ENCODE results near the gene NID2.

The NID2 gene

DNA sequence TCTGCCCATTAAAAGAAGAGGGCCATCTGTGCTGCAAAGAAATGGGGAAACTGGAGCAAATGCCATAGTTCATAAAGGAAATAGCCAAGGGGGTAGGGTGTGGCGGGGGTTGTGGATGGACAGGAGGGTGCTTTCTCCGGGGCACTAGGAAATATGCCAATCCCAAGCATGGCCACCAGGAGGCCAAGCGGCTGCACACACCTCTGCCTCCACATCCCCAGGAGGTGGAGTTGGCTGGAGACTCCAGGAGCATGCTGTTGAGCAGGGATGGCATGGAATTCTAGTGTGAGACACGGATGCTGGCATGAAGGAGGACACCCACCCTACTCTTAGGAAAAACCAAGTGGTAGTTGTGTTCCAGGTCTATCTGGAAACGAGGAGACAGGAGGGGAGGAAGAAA lies 25.2 kb downstream of the NID2 start:
- Histone ChIP-seq H2AK5ac (ENCODE audit: low read length) (no peak overlapping the region), H4K12ac (ENCODE audit: low read depth, low read length) (no peak overlapping the region), H3K9me3 (ENCODE audit: insufficient read depth, low read depth, low read length) (peaks cover 2% of the 10 kb centered on the region), H3K36me3 (ENCODE audit: control insufficient read depth in 1 of 2, insufficient read depth in 2 of 2, low read length in 2 of 2) (peaks cover 0 to 1% of the 10 kb centered on the region in 2 experiments), H3K4me2 (ENCODE audit: low read length) (no peak overlapping the region), H2AFZ (ENCODE audit: insufficient read depth, low read length, poor library complexity) (no peak overlapping the region), H3K27me3 (ENCODE audit: insufficient read depth, low read length) (no peaks in the 10 kb centered on the region), H2BK5ac (ENCODE audit: low read depth, low read length, poor library complexity) (no peak overlapping the region), H3K27ac (ENCODE audit: low read depth, low read length) (no peak overlapping the region), H3K4me3 (ENCODE audit: low read depth, low read length) (no peak overlapping the region), H3K79me1 (ENCODE audit: low read length) (no peaks in the 10 kb centered on the region), H4K91ac (ENCODE audit: low read depth, low read length) (no peak overlapping the region), H3K9ac (ENCODE audit: low read length) (no peak overlapping the region), H2BK120ac (ENCODE audit: insufficient read depth, low read length, poor library complexity) (no peak overlapping the region), H2BK12ac (ENCODE audit: low read length) (no peak overlapping the region), H3K79me2 (ENCODE audit: control insufficient read depth, insufficient read depth, low read length, poor library complexity) (no peaks in the 10 kb centered on the region), H3K23ac (ENCODE audit: low read length) (no peak overlapping the region), H3K4ac (ENCODE audit: low read depth, low read length) (no peak overlapping the region), H4K8ac (ENCODE audit: low read depth, low read length) (no peak overlapping the region), H3K4me1 (ENCODE audit: control insufficient read depth in 1 of 2, insufficient read depth in 2 of 2, low read length in 2 of 2) (no peaks in the 10 kb centered on the region), H3K18ac (ENCODE audit: low read length) (no peak overlapping the region), H3K14ac (ENCODE audit: low read length) (no peak overlapping the region)
- peak; percentile 37 to 81 for DNase-seq
- WGBS (ENCODE audit: extremely low coverage, insufficient coverage, insufficient read length): no CpG with 5 or more reads among the region's 5 CpGs

DNA sequence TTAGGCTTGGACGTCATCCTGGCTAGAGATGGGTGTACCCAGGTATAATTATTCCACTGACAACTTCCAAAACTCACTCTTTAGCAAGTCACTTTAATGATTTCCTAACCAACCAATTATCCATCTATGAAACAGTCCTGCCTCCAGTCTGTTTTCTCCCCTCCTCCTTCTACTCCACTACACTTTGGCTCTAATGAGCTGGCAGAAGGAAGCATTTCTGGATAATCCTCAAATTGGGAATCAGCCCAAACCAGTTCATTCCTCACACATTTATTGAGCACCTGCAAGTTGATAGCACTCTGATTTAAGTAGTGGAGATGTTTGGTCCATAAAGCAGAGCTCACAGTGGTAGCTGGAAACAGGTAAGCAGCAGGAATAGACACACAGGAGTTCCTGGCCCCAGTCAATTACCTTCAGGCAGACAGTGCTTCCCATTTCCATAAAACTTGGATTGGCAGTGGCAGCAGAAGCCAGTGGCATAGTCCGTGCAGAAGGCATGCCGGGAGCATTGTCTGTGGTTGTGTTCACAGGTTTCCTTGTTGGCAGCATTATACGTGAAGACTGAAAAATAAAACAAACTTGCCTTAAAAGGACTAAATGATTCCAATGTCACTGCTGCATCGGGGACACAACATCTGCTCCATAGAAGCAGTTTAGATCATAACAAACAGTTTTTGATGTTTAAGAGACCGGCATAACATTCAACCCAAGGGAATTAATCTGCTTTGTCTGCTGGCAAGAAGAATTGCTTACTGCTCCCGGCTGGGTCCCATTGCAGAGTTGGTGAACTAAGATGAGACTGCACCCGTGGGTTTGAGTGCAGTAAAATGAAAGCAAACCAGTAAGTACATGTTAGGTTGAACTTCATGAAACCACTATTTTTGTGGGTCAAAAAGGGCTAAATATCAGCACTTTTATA lies 26.2 kb downstream of the NID2 start:
- H3K23ac ChIP-seq (ENCODE audit: low read length): no peak overlapping the region
- no peak overlapping the region for H4K12ac ChIP-seq (ENCODE audit: low read depth, low read length)
- peaks cover 2% of the 10 kb centered on the region for H3K9me3 ChIP-seq (ENCODE audit: insufficient read depth, low read depth, low read length)
- no peak overlapping the region for H2BK5ac ChIP-seq (ENCODE audit: low read depth, low read length, poor library complexity)
- DNase-seq: no peak
- H3K4me3 ChIP-seq (ENCODE audit: low read depth, low read length): no peak overlapping the region
- no peak overlapping the region for H3K14ac ChIP-seq (ENCODE audit: low read length)
- no peaks in the 10 kb centered on the region for H3K79me2 ChIP-seq (ENCODE audit: control insufficient read depth, insufficient read depth, low read length, poor library complexity)
- no peaks in the 10 kb centered on the region for H3K27me3 ChIP-seq (ENCODE audit: insufficient read depth, low read length)
- no peak overlapping the region for H3K4ac ChIP-seq (ENCODE audit: low read depth, low read length)
- H3K4me1 ChIP-seq (ENCODE audit: control insufficient read depth in 1 of 2, insufficient read depth in 2 of 2, low read length in 2 of 2): no peaks in the 10 kb centered on the region
- H2BK12ac ChIP-seq (ENCODE audit: low read length): no peak overlapping the region
- H3K27ac ChIP-seq (ENCODE audit: low read depth, low read length): no peak overlapping the region
- H4K91ac ChIP-seq (ENCODE audit: low read depth, low read length): no peak overlapping the region
- H3K18ac ChIP-seq (ENCODE audit: low read length): no peak overlapping the region
- H3K4me2 ChIP-seq (ENCODE audit: low read length): no peak overlapping the region
- peaks cover 0 to 1% of the 10 kb centered on the region in 2 experiments for H3K36me3 ChIP-seq (ENCODE audit: control insufficient read depth in 1 of 2, insufficient read depth in 2 of 2, low read length in 2 of 2)
- H3K79me1 ChIP-seq (ENCODE audit: low read length): no peaks in the 10 kb centered on the region
- no CpG with 5 or more reads among the region's 8 CpGs for WGBS (ENCODE audit: extremely low coverage, insufficient coverage, insufficient read length)
- H3K9ac ChIP-seq (ENCODE audit: low read length): no peak overlapping the region
- no peak overlapping the region for H2BK120ac ChIP-seq (ENCODE audit: insufficient read depth, low read length, poor library complexity)
- no peak overlapping the region for H4K8ac ChIP-seq (ENCODE audit: low read depth, low read length)
- H2AFZ ChIP-seq (ENCODE audit: insufficient read depth, low read length, poor library complexity): no peak overlapping the region
- H2AK5ac ChIP-seq (ENCODE audit: low read length): no peak overlapping the region

DNA sequence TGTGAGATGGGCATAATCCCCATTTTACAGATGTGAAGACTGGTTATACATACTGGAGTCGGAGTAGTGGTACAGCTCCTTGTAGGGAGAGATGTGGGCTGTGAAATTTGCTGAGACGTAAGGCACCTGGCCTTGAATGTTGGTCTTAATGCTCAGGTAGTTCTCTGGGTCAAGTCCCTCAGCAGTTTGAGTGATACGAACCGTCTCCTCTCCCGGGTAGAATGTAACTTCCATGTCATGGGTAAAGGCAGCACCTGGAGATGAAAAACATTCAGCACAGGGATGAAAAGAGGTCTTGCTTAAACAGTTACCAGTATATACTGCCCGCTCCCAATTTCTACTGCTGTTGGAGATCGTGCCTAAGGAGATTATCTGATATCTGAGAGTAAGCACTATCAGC lies 28.3 kb downstream of the NID2 start:
- Histone ChIP-seq H2BK12ac (ENCODE audit: low read length) (no peak overlapping the region), H4K8ac (ENCODE audit: low read depth, low read length) (no peak overlapping the region), H3K4me1 (ENCODE audit: control insufficient read depth in 1 of 2, insufficient read depth in 2 of 2, low read length in 2 of 2) (no peaks in the 10 kb centered on the region), H3K36me3 (ENCODE audit: control insufficient read depth in 1 of 2, insufficient read depth in 2 of 2, low read length in 2 of 2) (peaks cover 0 to 1% of the 10 kb centered on the region in 2 experiments), H4K12ac (ENCODE audit: low read depth, low read length) (no peak overlapping the region), H2BK5ac (ENCODE audit: low read depth, low read length, poor library complexity) (no peak overlapping the region), H3K4ac (ENCODE audit: low read depth, low read length) (no peak overlapping the region), H3K9ac (ENCODE audit: low read length) (no peak overlapping the region), H3K27me3 (ENCODE audit: insufficient read depth, low read length) (no peaks in the 10 kb centered on the region), H3K79me1 (ENCODE audit: low read length) (no peaks in the 10 kb centered on the region), H3K27ac (ENCODE audit: low read depth, low read length) (no peak overlapping the region), H3K4me3 (ENCODE audit: low read depth, low read length) (no peak overlapping the region), H3K18ac (ENCODE audit: low read length) (no peak overlapping the region), H2BK120ac (ENCODE audit: insufficient read depth, low read length, poor library complexity) (no peak overlapping the region), H3K79me2 (ENCODE audit: control insufficient read depth, insufficient read depth, low read length, poor library complexity) (no peaks in the 10 kb centered on the region), H3K23ac (ENCODE audit: low read length) (no peak overlapping the region), H4K91ac (ENCODE audit: low read depth, low read length) (no peak overlapping the region), H3K4me2 (ENCODE audit: low read length) (no peak overlapping the region), H3K14ac (ENCODE audit: low read length) (no peak overlapping the region), H3K9me3 (ENCODE audit: insufficient read depth, low read depth, low read length) (peaks cover 2% of the 10 kb centered on the region), H2AFZ (ENCODE audit: insufficient read depth, low read length, poor library complexity) (no peak overlapping the region), H2AK5ac (ENCODE audit: low read length) (no peak overlapping the region)
- DNase-seq: no peak
- WGBS (ENCODE audit: extremely low coverage, insufficient coverage, insufficient read length): no CpG with 5 or more reads among the region's 7 CpGs

DNA sequence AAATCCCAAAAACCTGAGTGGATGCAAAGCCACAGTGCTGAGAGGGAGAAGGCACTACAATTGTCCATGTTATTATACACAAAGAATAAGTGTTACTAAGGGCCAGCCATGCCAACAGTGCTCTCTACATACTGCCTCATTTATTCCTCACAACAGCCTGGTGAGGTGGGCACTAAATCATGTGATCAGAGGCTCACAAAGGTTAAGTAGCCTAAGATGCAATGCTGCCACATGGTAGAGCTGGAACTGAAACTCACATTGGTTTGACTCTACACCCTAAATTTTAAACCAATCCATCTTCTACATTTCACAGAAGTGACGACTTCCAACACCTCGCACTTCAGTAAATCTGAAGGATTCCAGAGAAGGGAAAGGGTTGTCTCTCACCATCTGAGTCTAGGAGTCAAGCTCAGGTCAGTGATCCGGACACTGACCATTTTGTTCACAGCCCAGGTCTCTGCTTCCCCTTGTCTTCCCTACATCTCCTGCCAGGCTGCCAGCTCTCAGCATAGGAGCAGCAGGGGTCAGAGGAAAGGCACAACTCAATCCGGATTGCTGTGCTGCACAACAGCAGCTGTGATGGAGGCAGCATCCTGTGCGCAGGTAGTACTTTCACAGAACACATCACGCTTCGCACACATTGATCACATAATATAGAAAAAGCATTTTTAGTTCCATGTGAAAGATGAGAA lies 29.6 kb downstream of the NID2 start:
- H3K27me3 ChIP-seq (ENCODE audit: insufficient read depth, low read length): no peaks in the 10 kb centered on the region
- no peak overlapping the region for H4K8ac ChIP-seq (ENCODE audit: low read depth, low read length)
- H2AK5ac ChIP-seq (ENCODE audit: low read length): no peak overlapping the region
- no peak overlapping the region for H2BK12ac ChIP-seq (ENCODE audit: low read length)
- H3K4ac ChIP-seq (ENCODE audit: low read depth, low read length): no peak overlapping the region
- H3K4me1 ChIP-seq (ENCODE audit: control insufficient read depth in 1 of 2, insufficient read depth in 2 of 2, low read length in 2 of 2): no peaks in the 10 kb centered on the region
- H3K36me3 ChIP-seq (ENCODE audit: control insufficient read depth in 1 of 2, insufficient read depth in 2 of 2, low read length in 2 of 2): peaks cover 0 to 1% of the 10 kb centered on the region in 2 experiments
- DNase-seq: no peak
- H2AFZ ChIP-seq (ENCODE audit: insufficient read depth, low read length, poor library complexity): no peak overlapping the region
- no peak overlapping the region for H2BK5ac ChIP-seq (ENCODE audit: low read depth, low read length, poor library complexity)
- no peak overlapping the region for H3K9ac ChIP-seq (ENCODE audit: low read length)
- H3K18ac ChIP-seq (ENCODE audit: low read length): no peak overlapping the region
- H4K91ac ChIP-seq (ENCODE audit: low read depth, low read length): no peak overlapping the region
- peaks cover 2% of the 10 kb centered on the region for H3K9me3 ChIP-seq (ENCODE audit: insufficient read depth, low read depth, low read length)
- H3K79me1 ChIP-seq (ENCODE audit: low read length): no peaks in the 10 kb centered on the region
- no peak overlapping the region for H3K23ac ChIP-seq (ENCODE audit: low read length)
- H3K79me2 ChIP-seq (ENCODE audit: control insufficient read depth, insufficient read depth, low read length, poor library complexity): no peaks in the 10 kb centered on the region
- no peak overlapping the region for H3K4me2 ChIP-seq (ENCODE audit: low read length)
- H2BK120ac ChIP-seq (ENCODE audit: insufficient read depth, low read length, poor library complexity): no peak overlapping the region
- 100% methylated on average over 2 of the region's 7 CpGs for WGBS (ENCODE audit: extremely low coverage, insufficient coverage, insufficient read length)
- no peak overlapping the region for H3K27ac ChIP-seq (ENCODE audit: low read depth, low read length)
- H4K12ac ChIP-seq (ENCODE audit: low read depth, low read length): no peak overlapping the region
- no peak overlapping the region for H3K4me3 ChIP-seq (ENCODE audit: low read depth, low read length)
- no peak overlapping the region for H3K14ac ChIP-seq (ENCODE audit: low read length)
